WTC11 (cell line): ENCODE results near the gene PYGL. TPM values are rescaled to one million over a fixed set of nuclear protein-coding genes. Genes with fewer than 3 reads are reported as not detected.

ENCODE experiments used
- ATAC-seq: fragments of 200-7000 bp; cut with Tn5 transposase; 2 replicates; pipeline ENCODE4 v1.10.0; 2021; ENCODE audit warnings: mild to moderate bottlenecking, moderate library complexity
- CTCF ChIA-PET: fragments of 300-600 bp; sonication (Branson Sonifier 250); formaldehyde crosslinking; loops from one replicate; lab custom pipeline; 2021; ENCODE audit warnings: antibody characterized with exemption; lab: Charles Lee
- POLR2A ChIA-PET: fragments of 350-600 bp; sonication (Branson Sonifier 250); formaldehyde crosslinking; loops from one replicate; lab custom pipeline; 2021; ENCODE audit warnings: antibody characterized with exemption; lab: Charles Lee
- DNase-seq: peaks from one replicate; pipeline ENCODE4 v3.0.0; 2021; ENCODE audit warnings: low spot score
- H3K27ac Mint-ChIP-seq: 2 replicates; pipeline ENCODE4 v1.8.0; 2021; ENCODE audit warnings: mixed read lengths
- H3K27me3 Mint-ChIP-seq: 2 replicates; pipeline ENCODE4 v1.8.0; 2021; ENCODE audit warnings: low read depth, mild to moderate bottlenecking, moderate library complexity, mixed read lengths
- H3K36me3 Mint-ChIP-seq: 2 replicates; pipeline ENCODE4 v1.8.0; 2021; ENCODE audit warnings: mixed read lengths
- H3K4me1 Mint-ChIP-seq: 2 replicates; pipeline ENCODE4 v1.8.0; 2022; ENCODE audit warnings: mixed read lengths
- H3K4me3 Mint-ChIP-seq: 2 replicates; pipeline ENCODE4 v1.8.0; 2021; ENCODE audit warnings: mild to moderate bottlenecking, moderate library complexity, mixed read lengths
- H3K9me3 Mint-ChIP-seq: 2 replicates; pipeline ENCODE4 v1.8.0; 2021; ENCODE audit warnings: mixed read lengths
- CBFB ChIP-seq: sonication (generic); formaldehyde crosslinking; IDR thresholded peaks from 2 replicates; pipeline ENCODE4 v1.8.1; 2022; ENCODE audit warnings: mild to moderate bottlenecking, low read depth, missing genetic modification reagents
- E2F1 ChIP-seq: sonication (generic); formaldehyde crosslinking; IDR thresholded peaks from 2 replicates; pipeline ENCODE4 v1.8.0; 2022; ENCODE audit warnings: mild to moderate bottlenecking, missing genetic modification reagents
- ESRRA ChIP-seq: sonication (generic); formaldehyde crosslinking; IDR thresholded peaks from 2 replicates; pipeline ENCODE4 v1.8.1; 2022; ENCODE audit warnings: mild to moderate bottlenecking, missing genetic modification reagents, borderline replicate concordance
- FOXP1 ChIP-seq: sonication (generic); formaldehyde crosslinking; IDR thresholded peaks from 2 replicates; pipeline ENCODE4 v1.8.0; 2022; ENCODE audit warnings: missing genetic modification reagents, mild to moderate bottlenecking, moderate library complexity, borderline replicate concordance
- GTF2I ChIP-seq: fragments of 250-450 bp; sonication (Bioruptor Pico); conservative IDR thresholded peaks from 2 replicates; pipeline ENCODE4 v1.4.0; 2021; ENCODE audit warnings: mild to moderate bottlenecking
- IRF2 ChIP-seq: sonication (generic); formaldehyde crosslinking; IDR thresholded peaks from 2 replicates; pipeline ENCODE4 v1.8.0; 2022; ENCODE audit warnings: low read depth, missing genetic modification reagents, borderline replicate concordance
- KAT7 ChIP-seq: sonication (generic); formaldehyde crosslinking; IDR thresholded peaks from 2 replicates; pipeline ENCODE4 v1.8.1; 2023; ENCODE audit warnings: missing genetic modification reagents, mild to moderate bottlenecking, borderline replicate concordance
- NR1H2 ChIP-seq: sonication (generic); formaldehyde crosslinking; IDR thresholded peaks from 2 replicates; pipeline ENCODE4 v1.9.0; 2021; ENCODE audit warnings: mild to moderate bottlenecking, moderate library complexity, missing genetic modification reagents
- OVOL2 ChIP-seq: fragments of 250-450 bp; sonication (Bioruptor Pico); IDR thresholded peaks from 2 replicates; pipeline ENCODE4 v1.9.0; 2021; ENCODE audit warnings: mild to moderate bottlenecking, borderline replicate concordance
- PREB ChIP-seq: sonication (generic); formaldehyde crosslinking; IDR thresholded peaks from 2 replicates; pipeline ENCODE4 v1.8.1; 2022; ENCODE audit warnings: mild to moderate bottlenecking, missing genetic modification reagents, moderate library complexity, borderline replicate concordance
- PRRX2 ChIP-seq: fragments of 250-450 bp; sonication (Bioruptor Pico); IDR thresholded peaks from 2 replicates; pipeline ENCODE4 v1.8.0; 2021; ENCODE audit warnings: mild to moderate bottlenecking
- RORB ChIP-seq: fragments of 250-450 bp; sonication (Bioruptor Pico); IDR thresholded peaks from 2 replicates; pipeline ENCODE4 v1.9.0; 2021; ENCODE audit warnings: mild to moderate bottlenecking
- TEAD1 ChIP-seq: sonication (generic); formaldehyde crosslinking; IDR thresholded peaks from 2 replicates; pipeline ENCODE4 v1.8.0; 2022; ENCODE audit warnings: mild to moderate bottlenecking, missing genetic modification reagents
- TEAD4 ChIP-seq: sonication (generic); formaldehyde crosslinking; IDR thresholded peaks from 2 replicates; pipeline ENCODE4 v1.8.0; 2022; ENCODE audit warnings: mild to moderate bottlenecking, missing genetic modification reagents
- ZNF138 ChIP-seq: sonication (generic); formaldehyde crosslinking; conservative IDR thresholded peaks from 2 replicates; pipeline ENCODE4 v1.8.1; 2022; ENCODE audit warnings: mild to moderate bottlenecking, moderate library complexity, missing genetic modification reagents
- ZNF263 ChIP-seq: sonication (generic); formaldehyde crosslinking; IDR thresholded peaks from 2 replicates; pipeline ENCODE4 v1.8.1; 2022; ENCODE audit warnings: low read depth, mild to moderate bottlenecking, moderate library complexity, missing genetic modification reagents
- ZNF317 ChIP-seq: sonication (generic); formaldehyde crosslinking; IDR thresholded peaks from 2 replicates; pipeline ENCODE4 v1.8.1; 2023; ENCODE audit warnings: low read depth, mild to moderate bottlenecking, moderate library complexity, missing genetic modification reagents, borderline replicate concordance
- ZNF396 ChIP-seq: fragments of 250-450 bp; sonication (Bioruptor Pico); IDR thresholded peaks from 2 replicates; pipeline ENCODE4 v1.8.0; 2021; ENCODE audit warnings: mild to moderate bottlenecking, moderate library complexity, borderline replicate concordance
- ZNF512 ChIP-seq: sonication (generic); formaldehyde crosslinking; IDR thresholded peaks from 2 replicates; pipeline ENCODE4 v1.8.1; 2022; ENCODE audit warnings: missing genetic modification reagents, borderline replicate concordance
- ZNF671 ChIP-seq: fragments of 250-450 bp; sonication (Bioruptor Pico); IDR thresholded peaks from 2 replicates; pipeline ENCODE4 v1.8.0; 2021; ENCODE audit warnings: mild to moderate bottlenecking
- total RNA-seq: library from RNA; stranded (reverse); gene quantifications from 3 replicates; pipeline ENCODE4 v1.2.3, GENCODE V29; 2021
- TF ChIP-seq, protein P1 (sequence below): sonication (generic); formaldehyde crosslinking; IDR thresholded peaks from 2 replicates; pipeline ENCODE4 v1.8.0; 2022; ENCODE audit warnings: mild to moderate bottlenecking, missing genetic modification reagents
- TF ChIP-seq, protein P2 (sequence below): fragments of 250-450 bp; sonication (Bioruptor Pico); IDR thresholded peaks from 2 replicates; pipeline ENCODE4 v1.9.0; 2021; ENCODE audit warnings: mild to moderate bottlenecking

Gene PYGL
- total RNA-seq, 1 experiment from 2014 or later = 81.0 TPM

- H3K27ac Mint-ChIP-seq = no peak overlapping the region
- no peaks in the 10 kb centered on the region for H3K36me3 Mint-ChIP-seq
- no peaks in the 10 kb centered on the region for H3K9me3 Mint-ChIP-seq
- no peaks in the 10 kb centered on the region for H3K4me1 Mint-ChIP-seq
- CTCF ChIA-PET = interaction anchor here (1.6 kb wide), 1 partner anchor 9 kb away, joined by 8 read pairs; no protein-coding TSS in a partner anchor
- TF ChIP-seq NR1H2 = no peak
- no peak for TF ChIP-seq ZNF396 (CRISPR knock-in tag)
- no peak for TF ChIP-seq KAT7 (CRISPR knock-in tag)
- no peak for TF ChIP-seq E2F1
- no peak for TF ChIP-seq PREB (CRISPR knock-in tag)
- TF ChIP-seq FOXP1 (CRISPR knock-in tag) = no peak
- TF ChIP-seq, protein P1, sequence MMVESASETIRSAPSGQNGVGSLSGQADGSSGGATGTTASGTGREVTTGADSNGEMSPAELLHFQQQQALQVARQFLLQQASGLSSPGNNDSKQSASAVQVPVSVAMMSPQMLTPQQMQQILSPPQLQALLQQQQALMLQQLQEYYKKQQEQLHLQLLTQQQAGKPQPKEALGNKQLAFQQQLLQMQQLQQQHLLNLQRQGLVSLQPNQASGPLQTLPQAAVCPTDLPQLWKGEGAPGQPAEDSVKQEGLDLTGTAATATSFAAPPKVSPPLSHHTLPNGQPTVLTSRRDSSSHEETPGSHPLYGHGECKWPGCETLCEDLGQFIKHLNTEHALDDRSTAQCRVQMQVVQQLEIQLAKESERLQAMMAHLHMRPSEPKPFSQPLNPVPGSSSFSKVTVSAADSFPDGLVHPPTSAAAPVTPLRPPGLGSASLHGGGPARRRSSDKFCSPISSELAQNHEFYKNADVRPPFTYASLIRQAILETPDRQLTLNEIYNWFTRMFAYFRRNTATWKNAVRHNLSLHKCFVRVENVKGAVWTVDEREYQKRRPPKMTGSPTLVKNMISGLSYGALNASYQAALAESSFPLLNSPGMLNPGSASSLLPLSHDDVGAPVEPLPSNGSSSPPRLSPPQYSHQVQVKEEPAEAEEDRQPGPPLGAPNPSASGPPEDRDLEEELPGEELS (CRISPR knock-in tag) = no peak
- no peak for TF ChIP-seq ZNF317 (CRISPR knock-in tag)
- TF ChIP-seq CBFB (CRISPR knock-in tag) = no peak
- no peak for TF ChIP-seq OVOL2
- TF ChIP-seq ZNF263 (CRISPR knock-in tag) = no peak
- no peak overlapping the region for H3K4me3 Mint-ChIP-seq
- no peaks in the 10 kb centered on the region for H3K27me3 Mint-ChIP-seq
- DNase-seq = no peak
- POLR2A ChIA-PET = no interaction called here
- no peak for ATAC-seq
Observed at GRCh38 chr14:50964683-50965390, 20.6 kb upstream of the PYGL start.

DNA sequence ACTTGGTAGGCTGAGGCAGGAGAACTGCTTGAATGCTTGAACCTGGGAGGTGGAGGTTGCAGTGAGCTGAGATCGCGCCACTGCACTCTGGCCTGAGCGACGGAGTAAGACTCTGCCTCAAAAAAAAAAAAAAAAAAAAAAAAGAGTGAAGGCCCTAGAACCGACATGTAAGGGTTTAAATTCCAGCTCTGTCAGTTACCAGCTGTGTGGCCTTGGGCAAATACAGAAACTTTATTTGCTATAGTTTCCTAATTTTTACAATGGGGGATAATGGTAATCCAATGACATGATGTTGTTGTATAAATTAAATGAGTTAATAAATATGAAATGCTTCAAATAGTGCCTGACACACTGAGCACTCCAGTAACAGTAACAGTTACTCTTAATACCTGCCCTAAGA, 19.6 kb upstream of the PYGL start:
- Mint-ChIP-seq H3K9me3 (no peaks in the 10 kb centered on the region), H3K27me3 (no peaks in the 10 kb centered on the region), H3K27ac (no peak overlapping the region), H3K36me3 (no peaks in the 10 kb centered on the region), H3K4me1 (no peaks in the 10 kb centered on the region), H3K4me3 (no peak overlapping the region)
- ChIA-PET CTCF (interaction anchor here (1.2 to 1.6 kb wide), 2 partner anchors 8 to 190 kb away, joined by 3 to 8 read pairs; no protein-coding TSS in a partner anchor), POLR2A (interaction anchor here (0.6 kb wide), 2 partner anchors 16 to 122 kb away, joined by 3 to 10 read pairs; no protein-coding TSS in a partner anchor)
- DNase-seq (no peak), ATAC-seq (no peak)
- TF ChIP-seq ZNF138 (CRISPR knock-in tag) = no peak
- TF ChIP-seq ZNF671 (CRISPR knock-in tag) = no peak

DNA sequence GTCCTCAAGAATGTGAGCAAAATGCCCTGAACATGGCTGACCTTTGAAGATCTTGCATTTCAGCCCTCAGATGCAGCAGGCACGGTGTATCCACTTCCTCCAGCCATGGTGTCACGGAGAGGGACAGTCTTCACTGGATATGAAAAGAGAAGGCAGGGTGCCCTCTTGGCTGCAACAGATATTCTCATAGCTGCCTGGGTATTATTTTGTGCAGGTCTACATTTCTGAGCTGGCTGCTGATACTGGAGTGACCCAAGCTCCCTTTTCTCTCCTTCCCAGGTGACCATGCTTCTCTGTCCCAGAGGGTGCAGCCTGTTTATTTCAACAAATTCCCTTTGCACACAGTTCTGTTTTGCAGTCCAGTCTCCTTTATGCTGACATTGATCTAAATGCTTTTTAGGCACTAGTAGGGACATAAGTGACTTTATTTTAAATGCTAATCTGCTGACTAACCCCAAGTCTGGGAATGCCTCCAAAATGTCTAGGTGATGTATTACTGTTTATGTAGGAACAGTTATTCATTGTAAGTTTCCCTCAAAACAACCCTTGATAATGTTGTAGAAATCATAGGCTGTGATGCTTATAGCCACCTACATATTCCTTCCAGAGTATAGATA, 17.4 kb upstream of the PYGL start:
- ATAC-seq (no peak), DNase-seq (no peak)
- POLR2A ChIA-PET = no interaction called here
- Mint-ChIP-seq H3K27ac (no peak overlapping the region), H3K9me3 (no peaks in the 10 kb centered on the region), H3K4me1 (no peaks in the 10 kb centered on the region), H3K36me3 (no peaks in the 10 kb centered on the region), H3K4me3 (no peak overlapping the region), H3K27me3 (no peaks in the 10 kb centered on the region)
- CTCF ChIA-PET = interaction anchor here (1.4 kb wide), 1 partner anchor 814 kb away, joined by 3 read pairs; no protein-coding TSS in a partner anchor
- TF ChIP-seq ESRRA (CRISPR knock-in tag) = no peak
- TF ChIP-seq, protein P2, sequence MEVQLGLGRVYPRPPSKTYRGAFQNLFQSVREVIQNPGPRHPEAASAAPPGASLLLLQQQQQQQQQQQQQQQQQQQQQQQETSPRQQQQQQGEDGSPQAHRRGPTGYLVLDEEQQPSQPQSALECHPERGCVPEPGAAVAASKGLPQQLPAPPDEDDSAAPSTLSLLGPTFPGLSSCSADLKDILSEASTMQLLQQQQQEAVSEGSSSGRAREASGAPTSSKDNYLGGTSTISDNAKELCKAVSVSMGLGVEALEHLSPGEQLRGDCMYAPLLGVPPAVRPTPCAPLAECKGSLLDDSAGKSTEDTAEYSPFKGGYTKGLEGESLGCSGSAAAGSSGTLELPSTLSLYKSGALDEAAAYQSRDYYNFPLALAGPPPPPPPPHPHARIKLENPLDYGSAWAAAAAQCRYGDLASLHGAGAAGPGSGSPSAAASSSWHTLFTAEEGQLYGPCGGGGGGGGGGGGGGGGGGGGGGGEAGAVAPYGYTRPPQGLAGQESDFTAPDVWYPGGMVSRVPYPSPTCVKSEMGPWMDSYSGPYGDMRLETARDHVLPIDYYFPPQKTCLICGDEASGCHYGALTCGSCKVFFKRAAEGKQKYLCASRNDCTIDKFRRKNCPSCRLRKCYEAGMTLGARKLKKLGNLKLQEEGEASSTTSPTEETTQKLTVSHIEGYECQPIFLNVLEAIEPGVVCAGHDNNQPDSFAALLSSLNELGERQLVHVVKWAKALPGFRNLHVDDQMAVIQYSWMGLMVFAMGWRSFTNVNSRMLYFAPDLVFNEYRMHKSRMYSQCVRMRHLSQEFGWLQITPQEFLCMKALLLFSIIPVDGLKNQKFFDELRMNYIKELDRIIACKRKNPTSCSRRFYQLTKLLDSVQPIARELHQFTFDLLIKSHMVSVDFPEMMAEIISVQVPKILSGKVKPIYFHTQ = no peak
- TF ChIP-seq TEAD4 (CRISPR knock-in tag) = no peak
- TF ChIP-seq ZNF512 (CRISPR knock-in tag) = no peak
- TF ChIP-seq PRRX2 (CRISPR knock-in tag) = no peak
- TF ChIP-seq TEAD1 (CRISPR knock-in tag) = no peak
- no peak for TF ChIP-seq GTF2I
- TF ChIP-seq NR1H2 = no peak
- no peak for TF ChIP-seq IRF2
- no peak for TF ChIP-seq RORB (CRISPR knock-in tag)
